Esophagus squamous epithelium (tissue), 4 donors: ENCODE data around the gene ZNF398.

Source experiments
- POLR2A ChIP-seq, 4 donors: fragments of 450-650 bp; IDR thresholded peaks; one replicate each; pipeline ENCODE4 v1.6.1; 2017; ENCODE audit warnings: antibody characterized with exemption in 4 of 4, mild to moderate bottlenecking in 4 of 4, moderate library complexity in 3 of 4
- TF ChIP-seq, protein P1 (sequence below), 6 experiments: fragments of 450-650 bp in 4 of 6; fragments of 200-600 bp in 2 of 6; sonication (generic) in 2 of 6; IDR thresholded peaks; one replicate each; pipeline ENCODE4 v1.5.1; 2016 to 2019; ENCODE audit warnings: antibody characterized with exemption in 6 of 6, mild to moderate bottlenecking in 4 of 6, moderate library complexity in 4 of 6

- TF ChIP-seq, protein P1, sequence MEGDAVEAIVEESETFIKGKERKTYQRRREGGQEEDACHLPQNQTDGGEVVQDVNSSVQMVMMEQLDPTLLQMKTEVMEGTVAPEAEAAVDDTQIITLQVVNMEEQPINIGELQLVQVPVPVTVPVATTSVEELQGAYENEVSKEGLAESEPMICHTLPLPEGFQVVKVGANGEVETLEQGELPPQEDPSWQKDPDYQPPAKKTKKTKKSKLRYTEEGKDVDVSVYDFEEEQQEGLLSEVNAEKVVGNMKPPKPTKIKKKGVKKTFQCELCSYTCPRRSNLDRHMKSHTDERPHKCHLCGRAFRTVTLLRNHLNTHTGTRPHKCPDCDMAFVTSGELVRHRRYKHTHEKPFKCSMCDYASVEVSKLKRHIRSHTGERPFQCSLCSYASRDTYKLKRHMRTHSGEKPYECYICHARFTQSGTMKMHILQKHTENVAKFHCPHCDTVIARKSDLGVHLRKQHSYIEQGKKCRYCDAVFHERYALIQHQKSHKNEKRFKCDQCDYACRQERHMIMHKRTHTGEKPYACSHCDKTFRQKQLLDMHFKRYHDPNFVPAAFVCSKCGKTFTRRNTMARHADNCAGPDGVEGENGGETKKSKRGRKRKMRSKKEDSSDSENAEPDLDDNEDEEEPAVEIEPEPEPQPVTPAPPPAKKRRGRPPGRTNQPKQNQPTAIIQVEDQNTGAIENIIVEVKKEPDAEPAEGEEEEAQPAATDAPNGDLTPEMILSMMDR (IDR thresholded peaks at IDR 0.05) = no peak
- no peak for TF ChIP-seq POLR2A (IDR thresholded peaks at IDR 0.05)
Measured at GRCh38 chr7:149188637-149189259, 41.5 kb downstream of the ZNF398 start.
